HEK293 (cell line): ENCODE measurements around the gene STK24.

Experiments used
- BCL11B ChIP-seq: fragments of 450-650 bp; formaldehyde crosslinking; IDR thresholded peaks from 2 replicates; pipeline ENCODE4 v1.5.1; 2016; ENCODE audit warnings: low read depth, missing biosample characterization, missing genetic modification characterization
- KLF8 ChIP-seq: fragments of 450-650 bp; formaldehyde crosslinking; IDR thresholded peaks from 2 replicates; pipeline ENCODE4 v1.5.1; 2016; ENCODE audit warnings: missing biosample characterization, missing genetic modification characterization
- ZNF530 ChIP-seq: fragments of 450-650 bp; formaldehyde crosslinking; IDR thresholded peaks from 2 replicates; pipeline ENCODE4 v1.5.1; 2016; ENCODE audit warnings: low read depth, missing biosample characterization, missing genetic modification characterization
- ZNF596 ChIP-seq: fragments of 450-650 bp; IDR thresholded peaks from 2 replicates; pipeline ENCODE4 v1.5.0; 2018; ENCODE audit warnings: missing biosample characterization, mild to moderate bottlenecking, missing genetic modification characterization, moderate library complexity
- TF ChIP-seq, protein P1 (sequence below): fragments of 450-650 bp; formaldehyde crosslinking; IDR thresholded peaks from 2 replicates; pipeline ENCODE4 v1.5.0; 2017; ENCODE audit warnings: missing biosample characterization, missing genetic modification characterization, borderline replicate concordance
- TF ChIP-seq, protein P2 (sequence below): fragments of 450-650 bp; formaldehyde crosslinking; IDR thresholded peaks from 2 replicates; pipeline ENCODE4 v1.5.1; 2016; ENCODE audit warnings: missing biosample characterization, missing genetic modification characterization
- TF ChIP-seq, protein P3 (sequence below): fragments of 450-650 bp; formaldehyde crosslinking; IDR thresholded peaks from 2 replicates; pipeline ENCODE4 v1.5.1; 2016; ENCODE audit warnings: missing biosample characterization, missing genetic modification characterization
- TF ChIP-seq, protein P4 (sequence below): fragments of 450-650 bp; formaldehyde crosslinking; IDR thresholded peaks from 2 replicates; pipeline ENCODE4 v1.5.1; 2017; ENCODE audit warnings: missing biosample characterization, missing genetic modification characterization
- TF ChIP-seq, protein P5 (sequence below): fragments of 450-650 bp; formaldehyde crosslinking; IDR thresholded peaks from 2 replicates; pipeline ENCODE4 v1.5.1; 2016; ENCODE audit warnings: missing biosample characterization, missing genetic modification characterization, borderline replicate concordance

DNA sequence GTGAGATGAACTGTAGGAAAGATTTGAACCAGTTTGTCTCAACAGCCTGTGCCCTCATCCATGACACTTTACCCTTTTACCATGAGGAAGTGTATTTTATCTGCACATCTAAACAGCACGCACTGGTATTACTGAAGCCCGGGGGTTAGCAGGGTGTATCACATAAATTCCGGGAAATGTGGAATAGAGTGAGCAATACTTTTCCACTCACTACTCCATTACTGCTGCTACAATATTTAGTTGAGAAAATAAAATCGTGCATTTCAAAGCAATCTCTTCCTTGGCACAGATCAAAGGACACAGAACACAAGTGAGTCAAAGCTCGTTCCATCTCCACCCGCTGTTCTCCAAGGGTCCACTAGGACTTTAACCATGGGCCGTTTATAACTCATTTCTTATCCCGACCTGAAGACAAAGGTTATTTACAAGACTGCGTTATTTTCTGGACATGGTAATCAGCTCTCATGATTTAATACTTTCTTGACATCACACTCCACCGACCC lies 35.2 kb downstream of the STK24 start:
- TF ChIP-seq, protein P1, sequence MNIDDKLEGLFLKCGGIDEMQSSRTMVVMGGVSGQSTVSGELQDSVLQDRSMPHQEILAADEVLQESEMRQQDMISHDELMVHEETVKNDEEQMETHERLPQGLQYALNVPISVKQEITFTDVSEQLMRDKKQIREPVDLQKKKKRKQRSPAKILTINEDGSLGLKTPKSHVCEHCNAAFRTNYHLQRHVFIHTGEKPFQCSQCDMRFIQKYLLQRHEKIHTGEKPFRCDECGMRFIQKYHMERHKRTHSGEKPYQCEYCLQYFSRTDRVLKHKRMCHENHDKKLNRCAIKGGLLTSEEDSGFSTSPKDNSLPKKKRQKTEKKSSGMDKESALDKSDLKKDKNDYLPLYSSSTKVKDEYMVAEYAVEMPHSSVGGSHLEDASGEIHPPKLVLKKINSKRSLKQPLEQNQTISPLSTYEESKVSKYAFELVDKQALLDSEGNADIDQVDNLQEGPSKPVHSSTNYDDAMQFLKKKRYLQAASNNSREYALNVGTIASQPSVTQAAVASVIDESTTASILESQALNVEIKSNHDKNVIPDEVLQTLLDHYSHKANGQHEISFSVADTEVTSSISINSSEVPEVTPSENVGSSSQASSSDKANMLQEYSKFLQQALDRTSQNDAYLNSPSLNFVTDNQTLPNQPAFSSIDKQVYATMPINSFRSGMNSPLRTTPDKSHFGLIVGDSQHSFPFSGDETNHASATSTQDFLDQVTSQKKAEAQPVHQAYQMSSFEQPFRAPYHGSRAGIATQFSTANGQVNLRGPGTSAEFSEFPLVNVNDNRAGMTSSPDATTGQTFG = no peak
- TF ChIP-seq, protein P2, sequence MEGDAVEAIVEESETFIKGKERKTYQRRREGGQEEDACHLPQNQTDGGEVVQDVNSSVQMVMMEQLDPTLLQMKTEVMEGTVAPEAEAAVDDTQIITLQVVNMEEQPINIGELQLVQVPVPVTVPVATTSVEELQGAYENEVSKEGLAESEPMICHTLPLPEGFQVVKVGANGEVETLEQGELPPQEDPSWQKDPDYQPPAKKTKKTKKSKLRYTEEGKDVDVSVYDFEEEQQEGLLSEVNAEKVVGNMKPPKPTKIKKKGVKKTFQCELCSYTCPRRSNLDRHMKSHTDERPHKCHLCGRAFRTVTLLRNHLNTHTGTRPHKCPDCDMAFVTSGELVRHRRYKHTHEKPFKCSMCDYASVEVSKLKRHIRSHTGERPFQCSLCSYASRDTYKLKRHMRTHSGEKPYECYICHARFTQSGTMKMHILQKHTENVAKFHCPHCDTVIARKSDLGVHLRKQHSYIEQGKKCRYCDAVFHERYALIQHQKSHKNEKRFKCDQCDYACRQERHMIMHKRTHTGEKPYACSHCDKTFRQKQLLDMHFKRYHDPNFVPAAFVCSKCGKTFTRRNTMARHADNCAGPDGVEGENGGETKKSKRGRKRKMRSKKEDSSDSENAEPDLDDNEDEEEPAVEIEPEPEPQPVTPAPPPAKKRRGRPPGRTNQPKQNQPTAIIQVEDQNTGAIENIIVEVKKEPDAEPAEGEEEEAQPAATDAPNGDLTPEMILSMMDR = no peak
- TF ChIP-seq BCL11B (tag by site-specific recombination) (no peak), ZNF530 (no peak), KLF8 (tag by site-specific recombination) (no peak), ZNF596 (tag by site-specific recombination) (no peak)
- TF ChIP-seq, protein P3, sequence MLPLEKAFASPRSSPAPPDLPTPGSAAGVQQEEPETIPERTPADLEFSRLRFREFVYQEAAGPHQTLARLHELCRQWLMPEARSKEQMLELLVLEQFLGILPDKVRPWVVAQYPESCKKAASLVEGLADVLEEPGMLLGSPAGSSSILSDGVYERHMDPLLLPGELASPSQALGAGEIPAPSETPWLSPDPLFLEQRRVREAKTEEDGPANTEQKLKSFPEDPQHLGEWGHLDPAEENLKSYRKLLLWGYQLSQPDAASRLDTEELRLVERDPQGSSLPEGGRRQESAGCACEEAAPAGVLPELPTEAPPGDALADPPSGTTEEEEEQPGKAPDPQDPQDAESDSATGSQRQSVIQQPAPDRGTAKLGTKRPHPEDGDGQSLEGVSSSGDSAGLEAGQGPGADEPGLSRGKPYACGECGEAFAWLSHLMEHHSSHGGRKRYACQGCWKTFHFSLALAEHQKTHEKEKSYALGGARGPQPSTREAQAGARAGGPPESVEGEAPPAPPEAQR (tag by site-specific recombination) = no peak
- TF ChIP-seq, protein P4, sequence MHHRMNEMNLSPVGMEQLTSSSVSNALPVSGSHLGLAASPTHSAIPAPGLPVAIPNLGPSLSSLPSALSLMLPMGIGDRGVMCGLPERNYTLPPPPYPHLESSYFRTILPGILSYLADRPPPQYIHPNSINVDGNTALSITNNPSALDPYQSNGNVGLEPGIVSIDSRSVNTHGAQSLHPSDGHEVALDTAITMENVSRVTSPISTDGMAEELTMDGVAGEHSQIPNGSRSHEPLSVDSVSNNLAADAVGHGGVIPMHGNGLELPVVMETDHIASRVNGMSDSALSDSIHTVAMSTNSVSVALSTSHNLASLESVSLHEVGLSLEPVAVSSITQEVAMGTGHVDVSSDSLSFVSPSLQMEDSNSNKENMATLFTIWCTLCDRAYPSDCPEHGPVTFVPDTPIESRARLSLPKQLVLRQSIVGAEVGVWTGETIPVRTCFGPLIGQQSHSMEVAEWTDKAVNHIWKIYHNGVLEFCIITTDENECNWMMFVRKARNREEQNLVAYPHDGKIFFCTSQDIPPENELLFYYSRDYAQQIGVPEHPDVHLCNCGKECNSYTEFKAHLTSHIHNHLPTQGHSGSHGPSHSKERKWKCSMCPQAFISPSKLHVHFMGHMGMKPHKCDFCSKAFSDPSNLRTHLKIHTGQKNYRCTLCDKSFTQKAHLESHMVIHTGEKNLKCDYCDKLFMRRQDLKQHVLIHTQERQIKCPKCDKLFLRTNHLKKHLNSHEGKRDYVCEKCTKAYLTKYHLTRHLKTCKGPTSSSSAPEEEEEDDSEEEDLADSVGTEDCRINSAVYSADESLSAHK (tag by site-specific recombination) = no peak
- TF ChIP-seq, protein P5, sequence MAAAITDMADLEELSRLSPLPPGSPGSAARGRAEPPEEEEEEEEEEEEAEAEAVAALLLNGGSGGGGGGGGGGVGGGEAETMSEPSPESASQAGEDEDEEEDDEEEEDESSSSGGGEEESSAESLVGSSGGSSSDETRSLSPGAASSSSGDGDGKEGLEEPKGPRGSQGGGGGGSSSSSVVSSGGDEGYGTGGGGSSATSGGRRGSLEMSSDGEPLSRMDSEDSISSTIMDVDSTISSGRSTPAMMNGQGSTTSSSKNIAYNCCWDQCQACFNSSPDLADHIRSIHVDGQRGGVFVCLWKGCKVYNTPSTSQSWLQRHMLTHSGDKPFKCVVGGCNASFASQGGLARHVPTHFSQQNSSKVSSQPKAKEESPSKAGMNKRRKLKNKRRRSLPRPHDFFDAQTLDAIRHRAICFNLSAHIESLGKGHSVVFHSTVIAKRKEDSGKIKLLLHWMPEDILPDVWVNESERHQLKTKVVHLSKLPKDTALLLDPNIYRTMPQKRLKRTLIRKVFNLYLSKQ (tag by site-specific recombination) = no peak
